UCSD-AML1 (cell line): ENCODE measurements around the gene AKT3.

Source experiments
- DNase-seq: peaks from one replicate; lab custom pipeline; 2025; ENCODE audit not compliant: unreplicated experiment; lab: John Stamatoyannopoulos, UW

AKT3 gene

GRCh38 chr1:243520831-243521230 lies 329.2 kb downstream of the AKT3 start:
- no peak for DNase-seq

DNA sequence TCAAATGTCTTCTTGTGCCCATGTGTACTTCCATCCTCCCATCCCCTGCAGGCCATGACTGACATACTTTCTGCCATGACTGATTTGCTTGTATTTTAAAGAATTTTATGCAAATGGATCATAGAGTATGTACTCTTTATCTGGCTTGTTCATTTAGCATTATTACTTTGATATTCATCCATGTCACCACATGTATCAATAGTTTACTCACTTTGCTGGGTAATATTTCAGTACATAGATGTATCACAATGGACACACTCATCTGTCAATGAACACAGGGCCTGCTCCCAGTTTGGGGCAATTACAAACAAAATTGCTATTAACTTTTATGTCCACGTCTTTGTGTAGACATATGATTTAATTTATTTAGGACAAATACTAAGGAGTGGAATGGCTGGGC lies 335.1 kb downstream of the AKT3 start:
- no peak for DNase-seq

DNA sequence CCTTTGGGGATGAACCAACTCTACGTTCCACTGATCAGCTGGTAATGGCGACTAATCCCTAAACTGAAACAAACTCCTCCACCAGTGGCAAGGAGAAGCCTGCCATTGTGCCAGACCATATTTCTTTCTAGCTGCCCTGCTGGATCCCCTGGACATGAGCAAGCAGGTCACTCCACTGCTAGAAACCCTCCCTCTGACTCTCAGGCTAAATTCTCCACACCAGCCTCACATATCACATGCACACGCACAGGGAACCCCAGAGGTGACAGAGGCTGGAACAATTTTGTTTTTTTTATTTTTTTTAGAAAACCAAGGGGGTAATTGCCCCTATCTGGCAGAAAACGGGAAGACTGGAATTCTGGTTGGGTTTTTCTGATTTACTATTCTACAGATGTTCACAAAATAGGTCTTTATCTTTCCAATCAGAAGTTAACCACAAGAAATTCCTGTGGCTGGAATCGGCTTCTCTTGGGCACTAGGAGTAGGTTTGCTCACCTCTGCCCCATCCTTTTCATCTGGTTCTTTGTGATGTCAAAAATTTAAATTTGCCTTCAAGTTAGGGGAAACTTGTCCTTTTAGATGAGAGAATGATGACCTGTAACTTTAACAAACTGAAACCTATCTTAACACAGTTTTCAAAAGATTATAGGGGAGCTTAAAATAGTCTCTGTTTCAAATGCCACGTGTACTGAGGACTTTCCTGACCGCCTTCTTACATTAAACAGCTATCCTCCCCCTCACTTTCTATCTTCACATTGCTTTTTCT lies 336.1 kb downstream of the AKT3 start:
- no peak for DNase-seq

GRCh38 chr1:243510928-243511327 lies 339.1 kb downstream of the AKT3 start:
- DNase-seq, result no peak

DNA sequence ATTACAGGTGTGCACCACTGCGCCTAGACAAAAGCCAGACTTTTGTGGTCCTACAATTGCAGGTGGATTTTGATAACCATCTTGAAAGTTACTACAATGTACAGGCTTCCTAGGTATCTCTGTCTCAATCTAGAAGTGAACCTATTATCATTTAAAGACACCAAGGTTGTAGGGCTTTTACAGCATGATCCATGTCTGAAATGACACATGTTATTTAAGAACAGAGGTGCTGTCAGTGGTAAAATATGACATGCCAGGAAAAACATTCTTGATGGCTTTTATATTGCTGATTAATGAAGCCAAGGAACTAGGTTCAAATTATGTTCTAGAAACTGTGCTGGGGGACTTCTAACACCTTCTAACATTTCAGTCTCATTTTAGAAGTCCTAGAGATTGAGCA lies 341.1 kb downstream of the AKT3 start:
- no peak for DNase-seq

DNA sequence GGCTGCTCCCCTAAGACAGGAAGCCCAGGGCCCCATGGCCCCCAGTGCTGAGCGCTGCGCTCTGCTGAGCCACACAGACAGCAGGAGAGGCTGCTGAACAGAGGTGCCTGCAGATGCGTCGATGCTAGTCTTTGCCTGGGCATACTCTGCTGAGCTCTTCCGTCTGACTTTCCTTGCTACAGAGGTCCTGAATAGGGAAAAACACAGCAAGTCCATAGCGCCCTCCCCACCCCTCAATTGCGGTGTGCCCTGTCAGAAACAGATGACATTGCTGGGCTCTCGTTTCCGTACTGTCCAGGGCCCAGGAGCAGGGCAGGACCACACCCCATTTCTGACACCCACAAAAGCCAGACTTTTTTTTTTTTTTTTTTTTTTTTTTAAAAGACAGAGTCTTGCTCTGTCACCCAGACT lies 341.7 kb downstream of the AKT3 start:
- DNase-seq, result no peak

- no peak for DNase-seq
Observed at GRCh38 chr1:243507672-243508302, 342.3 kb downstream of the AKT3 start.

GRCh38 chr1:243507001-243507671 lies 342.9 kb downstream of the AKT3 start:
- DNase-seq, result peak; percentile 45

- DNase-seq, result peak; percentile 20
Observed at GRCh38 chr1:243505986-243506689, 343.9 kb downstream of the AKT3 start.

DNA sequence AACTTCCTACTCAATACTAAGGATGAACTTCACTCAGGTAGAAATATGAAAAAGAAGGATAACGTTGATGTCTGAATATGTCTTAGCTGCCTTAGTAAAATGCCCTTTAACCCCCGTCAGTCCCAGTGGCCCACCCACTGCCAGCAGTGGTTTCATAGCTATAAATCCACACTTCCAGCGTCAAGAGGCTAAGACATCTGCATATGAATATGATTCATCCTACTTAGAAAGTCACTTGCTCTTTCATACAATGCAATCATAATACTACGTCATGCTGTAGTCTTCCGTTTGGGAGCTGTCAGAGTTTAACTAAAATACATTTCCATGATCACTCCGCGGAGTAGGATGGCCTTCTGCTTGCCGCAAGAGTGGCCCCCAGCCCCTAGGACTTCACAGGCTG lies 346.9 kb downstream of the AKT3 start:
- DNase-seq, result no peak

GRCh38 chr1:243501002-243501401 lies 349.0 kb downstream of the AKT3 start:
- no peak for DNase-seq

DNA sequence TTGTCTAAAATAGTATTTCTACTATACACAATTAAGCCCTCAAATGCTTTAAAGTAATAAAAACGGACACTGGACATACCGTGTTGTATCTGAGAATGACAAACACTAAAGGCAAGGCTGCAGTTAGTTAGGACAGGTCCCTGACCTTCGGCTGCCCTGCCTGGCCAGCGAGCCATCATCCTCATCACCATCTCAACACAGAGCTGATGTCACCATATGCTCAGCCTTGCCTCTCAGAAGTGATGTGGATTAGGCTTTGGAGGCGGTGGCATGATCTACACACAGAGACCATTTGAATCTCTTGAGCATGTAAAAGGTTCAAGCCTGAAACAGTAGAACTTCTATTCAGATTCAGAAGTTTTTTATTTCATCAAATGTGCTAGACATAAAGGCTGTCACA lies 349.5 kb downstream of the AKT3 start:
- no peak for DNase-seq

DNA sequence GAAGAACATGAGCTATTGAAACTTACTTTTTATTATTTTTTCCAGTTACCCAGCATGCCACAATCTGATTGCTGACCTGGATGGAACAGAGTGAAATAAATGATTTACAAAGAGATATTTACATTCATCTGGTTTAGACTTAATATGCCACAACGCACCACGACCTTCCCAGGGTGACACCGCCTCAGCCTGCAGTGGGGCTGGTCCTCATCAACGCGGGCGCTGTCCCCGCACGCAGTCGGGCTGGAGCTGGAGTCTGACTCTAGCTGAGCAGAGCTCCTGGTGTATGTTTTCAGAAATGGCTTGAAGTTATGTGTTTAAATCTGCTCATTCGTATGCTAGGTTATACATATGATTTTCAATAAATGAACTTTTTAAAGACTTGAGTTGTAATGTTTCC lies 350.3 kb downstream of the AKT3 start:
- DNase-seq, result no peak

DNA sequence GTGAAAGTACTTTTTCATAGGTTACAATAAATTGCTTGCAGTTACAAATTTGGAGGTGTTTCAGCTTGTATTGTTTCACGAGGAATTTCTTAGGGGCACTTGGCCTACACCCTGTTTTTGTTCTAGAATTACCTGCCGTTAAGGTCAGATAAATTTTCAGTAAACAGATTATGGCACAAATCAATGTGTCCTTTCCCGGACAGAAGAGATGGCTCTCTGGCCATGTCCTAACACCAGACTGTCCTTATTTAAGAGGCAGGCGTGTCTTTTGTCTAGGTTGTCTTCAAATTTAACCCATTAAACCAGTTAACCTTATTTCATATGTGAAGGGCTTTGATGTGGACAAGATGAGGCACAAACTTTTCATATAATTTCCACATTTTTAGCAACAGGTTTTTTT lies 350.8 kb downstream of the AKT3 start:
- DNase-seq, result no peak

DNA sequence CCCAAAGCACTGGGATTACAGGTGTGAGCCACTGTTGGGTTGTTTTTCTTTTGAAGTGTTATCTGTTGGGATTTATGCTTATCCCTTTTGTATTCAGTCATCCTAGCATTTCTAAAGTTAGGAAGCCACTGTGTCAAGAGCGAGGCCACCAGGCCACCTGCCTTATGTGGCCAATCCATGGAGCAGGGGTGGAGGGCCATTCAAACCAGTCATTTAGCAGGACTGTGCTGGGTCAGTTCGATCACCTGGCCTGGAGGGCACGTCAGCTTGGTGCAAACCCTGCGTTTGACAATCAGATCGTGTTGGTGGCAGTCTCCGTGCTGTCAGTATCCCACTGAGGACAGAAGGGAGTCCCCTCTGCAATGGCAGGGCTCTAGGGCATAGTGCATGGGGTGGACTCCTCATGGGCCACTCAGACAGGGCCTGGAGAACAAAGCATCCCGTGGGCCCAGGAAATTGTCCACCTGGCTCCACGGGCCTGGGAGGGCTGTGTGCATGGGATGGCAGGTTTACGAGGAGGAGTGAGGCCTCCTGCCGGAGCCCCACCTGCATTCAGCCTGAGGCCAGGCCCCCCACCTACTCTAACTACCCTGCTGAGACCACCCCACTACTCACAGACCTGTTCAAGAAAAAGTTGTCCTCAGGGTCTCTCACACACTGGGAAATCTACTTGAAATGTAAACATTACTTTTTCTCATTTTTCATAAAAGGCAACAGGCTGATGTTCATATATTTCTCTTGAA lies 351.9 kb downstream of the AKT3 start:
- DNase-seq, result no peak

GRCh38 chr1:243496806-243497205 lies 353.2 kb downstream of the AKT3 start:
- no peak for DNase-seq

GRCh38 chr1:243496187-243496646 lies 353.8 kb downstream of the AKT3 start:
- DNase-seq, result peak; percentile 51

DNA sequence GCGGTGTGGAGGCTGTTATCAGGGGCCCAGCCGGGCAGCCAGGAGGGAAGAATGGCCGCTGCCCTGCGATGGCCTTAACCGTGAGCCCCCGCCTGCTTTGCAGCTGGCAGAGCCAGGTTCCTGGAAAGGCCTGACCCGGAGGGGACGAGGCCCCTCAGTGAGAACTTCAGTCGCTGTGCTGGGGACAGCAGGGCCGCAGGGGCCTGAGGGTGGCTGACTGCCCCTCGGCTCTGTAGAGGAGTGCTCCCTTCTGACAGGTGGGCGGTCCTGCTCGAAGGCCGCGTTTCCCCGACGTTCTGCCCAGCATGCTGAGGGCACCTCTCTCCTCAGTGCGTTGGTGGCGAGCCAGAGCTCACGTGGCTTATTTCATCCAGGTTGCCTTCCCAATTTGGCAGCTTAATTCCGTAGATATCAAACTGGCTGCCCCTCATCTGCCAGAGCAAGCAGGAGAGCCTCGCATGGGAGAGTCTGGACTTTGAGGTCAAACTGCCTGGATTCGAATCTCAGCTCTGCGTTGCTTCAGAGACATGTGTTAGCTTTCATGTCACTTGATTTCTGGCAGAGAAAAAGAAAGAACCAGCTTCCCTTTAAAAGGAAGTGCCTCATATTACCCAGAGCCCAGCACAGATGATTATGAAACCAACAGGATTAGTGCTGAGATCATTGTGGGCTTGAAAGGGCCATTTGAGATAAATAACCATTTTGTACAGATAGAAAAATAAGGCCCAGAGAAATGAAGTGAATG lies 354.4 kb downstream of the AKT3 start:
- no peak for DNase-seq

DNA sequence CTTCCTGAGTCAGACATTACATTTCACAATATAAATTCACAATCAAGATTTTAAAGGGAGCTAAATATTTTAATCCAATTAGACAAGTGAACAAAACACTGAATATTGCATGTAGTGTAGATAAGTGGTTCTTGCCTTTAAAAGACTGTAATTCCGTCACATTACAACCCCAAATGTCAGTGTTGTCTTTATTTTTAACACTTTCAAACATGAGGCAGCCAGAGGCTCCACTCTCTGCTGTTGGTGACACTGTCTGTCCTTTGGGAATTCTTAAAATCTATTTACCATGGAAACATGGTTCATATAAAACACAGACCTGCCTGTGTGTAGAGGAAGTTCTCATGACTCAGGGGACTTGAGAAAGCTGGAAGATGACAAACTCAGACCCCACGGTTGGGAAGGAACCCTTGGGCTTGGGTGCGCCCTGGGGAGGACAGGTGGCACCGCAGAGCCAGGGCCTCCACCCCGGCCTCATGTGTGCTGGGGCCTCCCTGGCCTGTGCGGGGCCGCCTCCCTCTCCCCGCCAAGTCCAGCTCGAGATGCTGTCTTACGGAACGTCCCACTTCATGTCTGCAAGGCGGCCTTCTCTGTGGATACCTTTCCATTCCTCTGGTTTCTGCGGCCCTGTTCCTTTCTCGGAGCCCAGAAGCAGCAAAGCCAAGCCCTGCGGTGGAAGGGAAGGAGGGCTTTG lies 355.2 kb downstream of the AKT3 start:
- no peak for DNase-seq
